HG02588 (cell line): ENCODE measurements around the gene DGKQ.
"Not testable (repeated sequence)": the region's sequence is repeated elsewhere in the genome, so short reads cannot be mapped to it uniquely, and the experiment has no call there.

Source experiments
- ATAC-seq: cut with Tn5 transposase; IDR thresholded peaks from one replicate; pipeline ENCODE4 v1.9.1; 2021; ENCODE audit warnings: mild to moderate bottlenecking, moderate library complexity; ENCODE audit not compliant: unreplicated experiment

Gene DGKQ

DNA sequence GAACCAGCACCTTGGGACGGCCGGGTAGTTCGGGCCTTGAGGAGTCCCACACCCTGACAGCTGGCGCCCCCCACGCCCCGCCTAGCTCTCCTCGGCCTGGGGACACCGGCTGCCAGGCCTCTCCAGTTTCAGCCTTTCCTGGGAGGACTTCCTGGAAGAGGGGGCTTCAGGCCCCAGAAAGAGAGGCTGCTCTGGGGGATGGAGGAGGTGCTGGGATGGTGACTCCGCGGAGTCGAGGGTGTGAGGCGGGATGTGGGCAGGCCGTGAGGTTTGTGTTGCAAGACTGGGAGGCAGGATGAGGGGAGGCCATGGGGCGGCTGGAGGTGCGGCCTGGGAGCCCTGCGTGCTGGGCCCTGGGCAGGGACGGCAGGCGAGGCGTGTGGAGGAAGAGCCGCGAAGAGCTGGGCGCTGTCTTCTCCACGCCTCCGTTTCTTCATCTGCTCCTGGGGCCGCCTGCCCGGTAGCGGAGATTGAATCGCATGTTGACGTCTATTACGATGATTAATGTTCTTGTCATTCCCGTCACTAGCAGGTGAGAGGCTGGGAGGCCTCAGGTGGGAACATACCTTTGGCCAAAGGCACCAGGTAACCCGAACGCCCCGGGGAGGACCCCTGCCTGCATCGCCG lies 37.1 kb upstream of the DGKQ start:
- ATAC-seq = no peak

DNA sequence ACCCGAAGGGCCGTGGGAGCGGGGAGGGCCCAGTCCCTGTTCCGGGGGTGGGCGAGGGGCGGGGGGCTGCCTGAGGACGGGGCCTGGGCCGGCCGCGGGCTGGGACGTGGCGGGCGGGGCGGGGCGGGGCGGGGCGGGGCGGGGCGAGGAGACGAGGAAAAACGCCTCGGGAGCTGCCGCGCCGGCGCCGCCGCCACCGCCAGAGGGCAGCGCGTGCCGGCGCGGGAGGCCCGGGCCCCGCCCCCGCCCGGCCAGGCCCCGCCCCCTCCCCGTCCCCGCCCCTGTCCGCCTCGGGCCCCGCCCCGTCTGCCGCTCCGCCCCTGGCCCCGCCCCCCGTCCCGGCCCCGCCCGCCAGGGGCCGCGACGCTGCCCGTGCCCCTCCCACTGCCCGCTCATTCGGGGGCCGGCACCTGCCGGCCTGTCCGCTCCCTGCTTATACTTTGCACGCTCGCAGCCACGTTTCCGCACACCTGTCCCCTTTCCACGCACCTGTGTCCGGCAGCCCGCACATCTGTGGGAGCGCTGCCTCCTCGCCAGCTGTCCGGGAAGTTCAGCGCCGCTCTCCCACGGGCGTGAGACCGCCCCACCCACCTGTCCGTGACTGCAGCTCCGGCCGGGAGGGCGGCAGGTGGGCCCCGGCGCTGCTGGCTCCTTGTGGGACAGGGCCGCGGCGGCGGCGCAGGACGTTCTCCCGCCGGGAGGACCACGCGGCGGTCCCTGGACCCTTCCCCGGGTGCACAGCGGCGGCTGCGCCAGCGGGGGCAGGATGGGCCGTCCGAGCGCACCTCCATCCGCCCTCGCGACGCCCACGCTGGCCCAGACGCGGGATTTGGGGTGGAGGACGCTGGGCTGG lies 36.4 kb upstream of the DGKQ start:
- ATAC-seq = peak; percentile 39

DNA sequence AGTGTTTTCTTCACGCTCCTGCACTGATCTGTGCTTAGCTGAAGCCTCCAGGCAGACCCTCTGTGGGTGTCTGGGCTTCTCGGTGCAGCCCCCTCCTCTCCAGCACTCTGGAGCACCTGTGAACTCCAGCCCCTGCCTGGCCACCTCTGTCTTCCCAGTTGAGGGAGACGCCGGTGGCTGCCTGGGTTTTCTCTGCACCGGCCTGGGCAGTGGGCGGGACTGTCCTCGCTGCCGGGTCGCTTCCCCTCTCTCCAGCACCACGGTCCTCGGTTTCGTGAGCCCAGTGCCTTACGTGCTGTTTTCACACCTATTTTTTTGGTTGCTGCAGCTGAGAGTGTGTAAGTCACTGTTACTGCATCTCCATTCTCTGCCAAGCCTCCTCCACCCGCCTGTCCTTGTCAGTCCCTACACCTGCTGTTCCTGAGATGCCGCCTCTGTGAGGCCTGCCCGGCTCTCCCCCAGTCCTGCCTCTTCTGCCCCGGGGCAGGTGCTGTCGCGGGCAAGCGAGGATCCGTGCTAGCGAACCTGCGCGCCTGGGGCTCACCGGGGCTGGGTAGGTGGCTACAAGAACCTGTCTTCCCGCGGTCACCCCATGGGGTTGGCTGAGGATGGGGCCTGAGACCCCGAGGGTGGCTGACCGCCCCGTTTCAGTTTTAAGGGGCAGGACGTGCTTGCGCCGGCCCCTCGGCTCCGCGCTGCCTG lies 35.6 kb upstream of the DGKQ start:
- peak; percentile 6 for ATAC-seq

DNA sequence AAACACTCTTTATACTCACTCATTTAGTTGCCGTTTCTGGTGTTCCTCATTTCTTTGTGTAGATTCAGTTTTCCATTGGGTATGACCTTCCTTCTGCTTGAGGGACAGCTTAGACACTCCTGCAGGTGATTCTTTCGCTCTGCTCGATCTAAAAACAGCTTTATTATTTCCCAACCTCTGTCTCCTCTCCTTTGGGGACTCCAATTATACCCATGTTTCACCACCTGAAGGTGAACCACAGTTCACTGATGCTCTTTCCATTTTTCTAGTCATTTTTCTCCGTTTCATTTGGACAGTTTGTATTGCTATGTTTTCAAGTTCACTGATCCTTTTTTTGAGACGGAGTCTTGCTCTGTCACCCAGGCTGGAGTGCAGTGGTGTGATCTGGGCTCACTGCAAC lies 33.5 kb upstream of the DGKQ start:
- ATAC-seq = no peak

DNA sequence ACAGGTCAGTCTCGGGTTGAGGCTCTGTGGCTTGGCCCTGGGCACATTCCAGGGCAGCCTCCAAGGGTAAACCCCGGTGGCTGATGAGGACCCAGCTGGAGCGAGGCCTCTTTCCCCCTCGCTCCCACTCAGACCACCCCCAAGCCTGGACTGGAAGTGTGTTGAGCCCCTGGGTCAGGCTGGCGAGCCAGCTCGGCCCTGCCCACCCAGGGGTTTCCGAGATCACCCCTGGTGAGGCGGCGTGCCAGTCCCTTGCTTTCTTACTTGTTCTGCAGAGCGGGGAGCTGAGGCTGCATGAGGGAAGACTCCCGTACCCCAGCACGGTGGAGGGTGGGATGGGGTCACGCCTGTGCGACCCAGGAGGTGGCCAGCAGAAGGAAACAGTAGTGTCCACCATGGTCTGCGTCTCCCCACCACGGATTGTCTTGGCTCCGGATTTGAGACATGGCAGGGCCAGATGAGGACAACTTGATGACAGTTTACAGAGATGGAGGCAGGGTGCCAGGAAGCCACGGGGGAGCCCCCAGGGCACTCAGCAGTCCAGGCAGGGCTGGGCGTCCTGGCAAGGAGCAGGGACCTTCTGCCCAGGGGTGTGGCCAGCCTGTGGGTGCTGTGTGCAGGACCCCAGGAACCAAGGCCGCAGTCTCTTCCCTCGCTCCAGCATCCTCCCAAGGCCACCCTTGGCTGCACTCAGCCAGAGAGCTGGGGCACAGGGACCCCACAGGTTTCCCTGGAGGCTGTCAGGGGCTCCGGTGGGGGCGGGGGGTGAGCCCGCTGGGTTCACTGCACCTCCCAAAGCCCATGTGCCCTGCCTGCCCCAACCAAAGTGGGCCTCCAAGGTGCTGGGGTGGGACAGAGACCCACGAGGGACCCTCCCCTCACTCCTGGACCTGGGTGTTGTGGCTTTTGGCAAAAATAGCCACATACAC lies 31.5 kb upstream of the DGKQ start:
- no peak for ATAC-seq

DNA sequence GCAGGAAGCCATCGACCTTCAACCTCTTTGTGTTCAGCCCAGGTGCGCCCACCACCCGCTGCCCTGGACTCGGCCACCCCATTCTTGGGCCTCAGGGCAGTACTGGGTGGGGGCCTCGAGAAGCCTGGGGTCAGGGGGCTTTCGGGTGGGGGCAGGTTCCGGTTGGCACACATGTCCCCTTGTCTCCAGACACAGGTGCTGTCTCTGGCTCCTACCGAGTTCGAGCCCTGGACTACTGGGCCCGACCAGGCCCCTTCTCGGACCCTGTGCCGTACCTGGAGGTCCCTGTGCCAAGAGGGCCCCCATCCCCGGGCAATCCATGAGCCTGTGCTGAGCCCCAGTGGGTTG lies 30.7 kb upstream of the DGKQ start:
- ATAC-seq = no peak

DNA sequence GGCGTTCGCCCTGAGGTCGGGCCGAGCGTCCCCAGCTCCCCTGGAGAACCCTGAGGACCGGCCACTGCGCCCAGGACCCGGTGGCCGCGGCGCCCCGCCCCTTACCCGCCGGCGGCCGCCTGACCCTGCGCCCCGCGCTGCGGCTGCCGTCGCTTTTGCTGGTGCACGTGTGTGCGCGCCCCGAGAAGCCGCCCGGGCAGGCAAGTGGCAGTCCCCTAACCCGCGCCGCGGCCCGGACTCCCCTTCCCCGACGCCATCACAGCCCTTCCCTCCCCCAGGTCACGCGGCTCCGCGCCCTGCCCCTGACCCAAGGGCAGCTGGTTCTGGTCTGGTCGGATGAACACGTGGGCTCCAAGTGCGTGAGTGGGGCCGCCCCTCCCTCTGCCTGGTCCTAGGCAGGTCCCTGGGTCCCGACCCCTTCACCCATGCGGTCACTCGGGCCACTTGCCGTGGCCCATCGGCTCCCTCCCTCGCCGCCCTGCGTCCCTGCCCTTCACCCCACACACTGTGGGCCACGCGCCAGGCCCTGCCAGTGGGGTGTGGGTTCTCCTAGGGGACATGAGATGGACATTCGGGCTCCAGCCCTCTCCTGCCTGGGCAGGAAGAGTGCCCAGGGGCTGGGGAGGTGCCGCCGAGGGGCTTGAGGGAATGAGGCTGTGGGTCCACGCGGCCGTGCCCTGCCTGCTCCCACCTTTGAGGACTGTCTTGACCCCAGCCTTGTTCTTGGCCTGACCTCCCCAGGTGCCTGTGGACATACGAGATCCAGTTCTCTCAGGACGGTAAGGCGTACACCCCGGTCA lies 30.1 kb upstream of the DGKQ start:
- ATAC-seq = no peak

DNA sequence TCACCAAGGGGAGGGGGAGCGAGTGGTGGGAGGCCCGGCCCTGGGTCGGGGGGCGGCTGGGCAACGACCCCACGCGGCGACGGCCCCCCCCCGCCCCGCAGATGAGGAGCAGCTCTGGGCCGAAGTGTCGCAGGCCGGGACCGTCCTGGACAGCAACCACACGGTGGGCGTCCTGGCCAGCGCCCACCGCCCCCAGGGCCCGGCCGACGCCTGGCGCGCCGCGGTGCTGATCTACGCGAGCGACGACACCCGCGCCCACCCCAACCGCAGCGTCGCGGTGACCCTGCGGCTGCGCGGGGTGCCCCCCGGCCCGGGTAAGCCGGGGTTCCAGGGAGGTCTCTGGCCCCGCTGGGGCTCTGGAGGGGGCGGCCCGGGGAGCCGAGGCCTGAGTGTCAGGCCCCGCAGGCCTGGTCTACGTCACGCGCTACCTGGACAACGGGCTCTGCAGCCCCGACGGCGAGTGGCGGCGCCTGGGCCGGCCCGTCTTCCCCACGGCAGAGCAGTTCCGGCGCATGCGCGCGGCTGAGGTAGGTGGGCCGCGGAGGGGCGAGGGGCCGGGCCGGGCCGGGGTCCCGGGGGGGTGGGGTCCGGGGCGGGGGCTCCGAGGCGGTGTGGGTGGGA lies 29.4 kb upstream of the DGKQ start:
- ATAC-seq = no peak

DNA sequence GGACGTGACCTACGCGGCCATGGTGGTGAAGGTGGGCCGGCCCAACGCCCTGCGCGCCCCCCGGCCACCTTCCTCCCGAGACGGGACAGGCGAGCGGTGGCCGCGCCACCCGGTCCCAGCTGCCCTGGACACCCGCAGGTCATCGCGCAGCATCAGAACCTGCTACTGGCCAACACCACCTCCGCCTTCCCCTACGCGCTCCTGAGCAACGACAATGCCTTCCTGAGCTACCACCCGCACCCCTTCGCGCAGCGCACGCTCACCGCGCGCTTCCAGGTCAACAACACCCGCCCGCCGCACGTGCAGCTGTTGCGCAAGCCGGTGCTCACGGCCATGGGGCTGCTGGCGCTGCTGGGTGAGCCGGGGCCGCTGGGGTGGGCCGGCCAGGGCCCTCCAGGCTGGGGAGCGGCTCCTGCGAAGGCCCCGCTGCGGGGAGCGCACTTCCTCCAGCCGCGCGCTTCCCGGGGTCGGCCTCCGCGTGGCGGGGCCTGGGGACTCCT lies 28.8 kb upstream of the DGKQ start:
- ATAC-seq = no peak

DNA sequence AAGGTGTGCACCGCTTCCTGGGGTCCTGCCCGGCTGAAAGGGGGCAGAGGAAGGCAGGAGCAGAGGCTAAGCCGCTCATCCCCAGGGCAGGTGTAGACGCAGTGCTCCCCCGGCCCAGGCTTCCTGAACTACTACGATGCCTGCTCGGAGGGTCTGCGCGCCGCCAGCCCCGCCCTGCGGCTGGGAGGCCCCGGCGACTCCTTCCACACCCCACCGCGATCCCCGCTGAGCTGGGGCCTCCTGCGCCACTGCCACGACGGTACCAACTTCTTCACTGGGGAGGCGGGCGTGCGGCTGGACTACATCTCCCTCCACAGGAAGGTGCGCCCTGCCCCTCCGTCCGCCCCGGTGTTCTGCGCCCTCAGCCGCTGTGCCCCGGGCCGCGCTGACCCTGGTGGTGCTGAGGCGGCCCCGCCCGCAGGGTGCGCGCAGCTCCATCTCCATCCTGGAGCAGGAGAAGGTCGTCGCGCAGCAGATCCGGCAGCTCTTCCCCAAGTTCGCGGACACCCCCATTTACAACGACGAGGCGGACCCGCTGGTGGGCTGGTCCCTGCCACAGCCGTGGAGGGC lies 28.3 kb upstream of the DGKQ start:
- ATAC-seq = no peak

DNA sequence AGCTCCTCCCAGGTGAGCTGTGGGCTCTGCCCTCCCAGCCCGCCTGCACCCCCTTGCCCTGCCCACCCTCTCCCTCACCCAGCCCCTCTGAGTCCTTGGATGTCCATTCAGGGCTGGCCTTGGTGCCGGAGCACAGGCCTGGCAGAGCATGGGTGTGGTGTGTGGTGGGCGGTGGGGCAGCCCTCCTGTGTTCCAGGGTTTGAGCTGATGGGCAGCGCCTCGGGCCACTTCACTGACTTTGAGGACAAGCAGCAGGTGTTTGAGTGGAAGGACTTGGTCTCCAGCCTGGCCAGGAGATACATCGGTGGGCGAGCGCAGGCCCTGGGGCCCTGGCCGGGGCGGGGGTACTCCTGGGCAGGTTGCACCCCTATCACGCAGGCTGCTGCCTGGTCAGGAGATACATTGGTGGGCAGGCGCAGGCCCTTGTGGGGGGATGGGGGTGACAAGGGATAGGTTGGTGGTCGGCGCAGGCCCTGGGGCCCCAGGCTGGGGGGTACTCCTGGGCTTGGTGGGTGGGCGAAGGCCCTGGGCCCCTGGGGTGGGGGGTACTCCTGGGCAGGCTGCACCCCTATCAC lies 27.4 kb upstream of the DGKQ start:
- no peak for ATAC-seq

DNA sequence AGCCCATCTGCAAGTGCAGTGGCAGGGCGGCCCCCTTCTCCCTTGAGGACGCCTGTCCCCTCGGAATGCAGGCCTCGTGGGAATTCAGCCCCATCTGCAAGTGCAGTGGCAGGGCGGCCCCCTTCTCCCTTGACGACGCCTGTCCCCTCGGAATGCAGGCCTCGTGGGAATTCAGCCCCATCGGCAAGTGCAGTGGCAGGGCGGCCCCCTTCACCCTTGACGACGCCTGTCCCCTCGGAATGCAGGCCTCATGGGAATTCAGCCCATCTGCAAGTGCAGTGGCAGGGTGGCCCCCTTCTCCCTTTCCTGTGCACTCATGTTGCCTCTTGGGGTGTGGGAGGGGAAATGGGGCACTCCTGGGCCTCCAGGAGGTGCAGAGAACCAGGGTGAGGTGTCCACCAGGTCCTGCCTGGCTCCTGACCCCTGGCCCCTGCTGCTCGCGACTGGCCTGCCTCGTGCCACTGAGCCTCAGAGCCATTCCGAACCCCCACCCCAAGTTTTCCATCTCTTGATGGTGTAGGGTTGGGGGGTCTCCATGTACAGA lies 26.6 kb upstream of the DGKQ start:
- ATAC-seq = no peak

DNA sequence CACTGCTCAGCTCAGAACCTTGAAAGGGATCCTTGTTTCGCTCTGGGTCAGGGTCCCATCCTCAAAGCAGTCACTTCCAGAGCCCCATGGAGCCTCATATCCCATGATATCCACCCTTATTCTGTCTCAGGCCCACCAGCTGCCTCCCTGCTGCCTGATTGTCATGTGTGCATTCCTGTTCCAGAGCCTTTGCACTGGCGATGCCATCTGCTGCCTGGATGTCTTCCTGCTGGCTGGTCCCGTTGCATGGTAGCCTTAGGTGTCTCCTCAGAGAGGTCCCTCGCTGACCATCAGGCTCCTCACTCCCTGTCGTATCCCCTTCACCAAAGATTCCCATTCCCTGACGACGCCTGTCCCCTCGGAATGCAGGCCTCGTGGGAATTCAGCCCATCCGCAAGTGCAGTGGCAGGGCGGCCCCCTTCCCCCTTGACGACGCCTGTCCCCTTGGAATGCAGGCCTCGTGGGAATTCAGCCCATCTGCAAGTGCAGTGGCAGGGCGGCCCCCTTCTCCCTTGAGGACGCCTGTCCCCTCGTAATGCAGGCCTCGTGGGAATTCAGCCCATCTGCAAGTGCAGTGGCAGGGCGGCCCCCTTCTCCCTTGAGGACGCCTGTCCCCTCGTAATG lies 26.0 kb upstream of the DGKQ start:
- ATAC-seq = not testable (repeated sequence)

DNA sequence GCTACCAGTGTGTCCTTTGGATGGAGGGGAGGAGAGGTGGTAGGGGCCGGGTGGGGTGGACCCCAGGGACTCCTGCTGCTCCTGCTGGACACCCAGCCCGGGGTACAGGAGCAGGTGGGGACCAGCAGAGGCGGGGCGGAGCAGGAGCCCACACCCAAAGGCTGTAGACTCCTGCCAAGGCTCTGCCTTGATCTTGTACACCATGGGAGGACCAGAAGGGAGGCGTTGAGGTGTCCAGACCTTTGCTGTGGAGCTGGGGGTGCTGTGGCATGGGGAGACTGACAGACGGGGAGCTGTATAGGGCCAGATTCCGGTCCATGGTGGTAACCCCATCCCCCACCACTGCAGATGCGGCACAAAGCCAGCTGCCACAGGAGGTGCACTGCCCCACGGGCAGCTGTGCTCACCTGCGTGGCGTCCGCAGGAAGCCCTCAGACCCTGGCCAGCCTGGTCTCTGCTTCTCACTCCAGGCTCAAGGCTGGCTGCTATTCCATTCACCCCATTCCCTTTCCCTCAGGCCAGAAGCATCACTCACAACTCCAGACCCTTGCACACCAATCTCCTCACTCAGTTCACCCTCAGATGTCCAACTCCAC lies 24.8 kb upstream of the DGKQ start:
- no peak for ATAC-seq

DNA sequence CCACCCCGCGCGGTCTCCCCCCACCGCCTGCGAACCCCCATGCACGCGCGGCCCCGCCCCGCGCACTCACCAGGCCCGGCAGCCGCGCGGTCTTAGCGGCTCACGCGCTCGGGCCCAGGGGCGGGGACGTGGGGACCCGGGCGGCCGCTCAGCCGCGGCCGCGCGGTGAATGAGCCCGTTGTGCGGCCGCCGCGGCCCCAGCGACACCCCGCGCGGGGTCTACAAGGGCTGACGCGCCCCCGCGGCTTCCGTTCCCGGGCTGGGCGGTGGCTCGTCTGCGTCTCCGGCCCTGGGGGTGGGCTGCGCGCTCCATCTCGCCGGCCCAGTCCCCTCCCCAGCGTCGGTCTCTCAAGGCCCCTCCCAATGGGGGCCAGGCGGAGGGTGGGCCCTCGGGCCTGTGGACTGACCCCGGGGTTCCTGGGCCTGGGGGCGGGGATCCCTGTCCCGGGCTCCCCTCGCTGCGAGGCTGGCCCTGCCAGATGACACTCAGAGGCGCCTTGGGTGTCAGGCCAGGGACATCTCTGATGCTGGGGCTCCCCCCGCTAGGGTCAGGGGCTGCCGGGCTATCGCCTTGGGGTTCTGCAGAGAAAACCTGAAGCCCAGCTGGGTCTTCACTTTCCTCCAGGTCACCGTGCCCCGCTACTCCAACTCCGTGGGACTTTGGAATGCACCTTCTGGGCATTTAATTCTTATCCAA lies 24.2 kb upstream of the DGKQ start:
- ATAC-seq = no peak

DNA sequence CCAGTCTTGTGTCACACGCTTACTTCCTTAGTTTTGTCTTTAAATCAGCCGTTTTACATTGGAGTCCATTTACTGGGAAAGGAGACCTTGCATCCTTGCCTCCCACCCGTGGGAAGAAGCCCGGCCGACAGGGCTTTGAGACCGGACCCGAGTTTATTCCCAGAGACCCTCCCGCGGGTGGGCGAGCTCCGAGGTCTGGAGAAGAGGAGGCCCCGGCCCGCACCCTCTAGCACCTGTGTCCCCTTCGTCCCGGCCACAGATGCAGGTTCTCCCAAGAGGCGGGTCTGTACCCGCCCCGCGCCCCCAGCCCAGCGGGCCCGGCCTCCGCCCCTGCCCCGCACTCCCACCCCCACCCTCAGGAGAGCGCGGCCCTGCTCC lies 23.6 kb upstream of the DGKQ start:
- ATAC-seq = no peak
